ENCODE data around the gene AGBL3. TPM values are rescaled to one million over a fixed set of nuclear protein-coding genes. Genes with fewer than 3 reads are reported as not detected.

AGBL3 gene
- total RNA-seq, 2 donors from 2014 or later, result 0.67 to 1.9 TPM

- Histone ChIP-seq H3K36me3 (no peaks in the 10 kb centered on the region), H3K4me3 (no peak overlapping the region), H3K9me3 (no peaks in the 10 kb centered on the region), H3K27ac (no peak overlapping the region), H3K4me1 (no peaks in the 10 kb centered on the region), H3K27me3 (no peaks in the 10 kb centered on the region)
- DNase-seq (ENCODE audit: low spot score), result no peak
- TF ChIP-seq CTCF (IDR thresholded peaks at IDR 0.05), result no peak
Measured at GRCh38 chr7:135098391-135098790, 112.1 kb downstream of the AGBL3 start.

GRCh38 chr7:135100856-135101255 is 114.5 kb downstream of the AGBL3 start:
- Histone ChIP-seq H3K4me1 (no peaks in the 10 kb centered on the region), H3K27me3 (no peaks in the 10 kb centered on the region), H3K36me3 (no peaks in the 10 kb centered on the region), H3K4me3 (no peak overlapping the region), H3K9me3 (no peaks in the 10 kb centered on the region), H3K27ac (no peak overlapping the region)
- DNase-seq (ENCODE audit: low spot score), result no peak
- no peak for TF ChIP-seq CTCF (IDR thresholded peaks at IDR 0.05)

GRCh38 chr7:135102372-135102771 is 116.1 kb downstream of the AGBL3 start:
- no peak overlapping the region for H3K4me3 ChIP-seq
- no peak overlapping the region for H3K27ac ChIP-seq
- no peaks in the 10 kb centered on the region for H3K27me3 ChIP-seq
- DNase-seq (ENCODE audit: low spot score), result no peak
- no peak for TF ChIP-seq CTCF (IDR thresholded peaks at IDR 0.05)
- no peaks in the 10 kb centered on the region for H3K9me3 ChIP-seq
- H3K4me1 ChIP-seq, result no peaks in the 10 kb centered on the region
- H3K36me3 ChIP-seq, result no peaks in the 10 kb centered on the region

- no peak for TF ChIP-seq CTCF (IDR thresholded peaks at IDR 0.05)
- H3K27me3 ChIP-seq, result no peaks in the 10 kb centered on the region
- no peak overlapping the region for H3K27ac ChIP-seq
- DNase-seq (ENCODE audit: low spot score), result no peak
- H3K4me1 ChIP-seq, result no peaks in the 10 kb centered on the region
- H3K36me3 ChIP-seq, result no peaks in the 10 kb centered on the region
- no peaks in the 10 kb centered on the region for H3K9me3 ChIP-seq
- no peak overlapping the region for H3K4me3 ChIP-seq
Measured at GRCh38 chr7:135109562-135109961, 123.3 kb downstream of the AGBL3 start.

GRCh38 chr7:135109976-135110375 is 123.7 kb downstream of the AGBL3 start:
- Histone ChIP-seq H3K9me3 (no peaks in the 10 kb centered on the region), H3K4me1 (no peaks in the 10 kb centered on the region), H3K27me3 (no peaks in the 10 kb centered on the region), H3K4me3 (no peak overlapping the region), H3K27ac (no peak overlapping the region), H3K36me3 (no peaks in the 10 kb centered on the region)
- no peak for DNase-seq (ENCODE audit: low spot score)
- TF ChIP-seq CTCF (IDR thresholded peaks at IDR 0.05), result no peak

- Histone ChIP-seq H3K9me3 (no peaks in the 10 kb centered on the region), H3K4me1 (no peaks in the 10 kb centered on the region), H3K27me3 (no peaks in the 10 kb centered on the region), H3K4me3 (no peak overlapping the region), H3K36me3 (no peaks in the 10 kb centered on the region), H3K27ac (no peak overlapping the region)
- no peak for TF ChIP-seq CTCF (IDR thresholded peaks at IDR 0.05)
- no peak for DNase-seq (ENCODE audit: low spot score)
Measured at GRCh38 chr7:135111379-135111778, 125.1 kb downstream of the AGBL3 start.

Data from right atrium auricular region (tissue), 2 donors.